Tibial artery (tissue), 4 donors: ENCODE measurements around the gene CDH3.

Source experiments
- DNase-seq, 2 donors: peaks; one replicate each; pipeline ENCODE4 v3.0.0-alpha.2; 2019
- H3K27ac ChIP-seq, 2 donors: fragments of 200-600 bp; sonication (generic) in 1 of 2; 1 replicate in 1 of 2; 2 replicates in 1 of 2; pipeline ENCODE4 v1.5.1; 2018 to 2019; ENCODE audit warnings: mild to moderate bottlenecking in 1 of 2
- H3K27me3 ChIP-seq, 2 donors: fragments of 200-600 bp; sonication (generic) in 1 of 2; one replicate each; pipeline versions ENCODE4 v1.5.1 to v1.6.0; 2016 to 2019
- H3K36me3 ChIP-seq, 3 donors: fragments of 200-600 bp; sonication (generic) in 2 of 3; one replicate each; pipeline ENCODE4 v1.5.1; 2016 to 2019; ENCODE audit warnings: mild to moderate bottlenecking in 2 of 3
- H3K4me1 ChIP-seq, 4 donors: fragments of 200-600 bp; sonication (generic) in 2 of 4; 1 replicate in 3 of 4; 2 replicates in 1 of 4; pipeline ENCODE4 v1.5.1; 2016 to 2019
- H3K4me3 ChIP-seq, 2 donors: fragments of 200-600 bp; sonication (generic) in 1 of 2; 1 replicate in 1 of 2; 2 replicates in 1 of 2; pipeline ENCODE4 v1.5.1; 2018 to 2019; ENCODE audit warnings: mild to moderate bottlenecking in 2 of 2
- H3K9me3 ChIP-seq, 3 donors: fragments of 200-600 bp; sonication (generic) in 1 of 3; one replicate each; pipeline ENCODE4 v1.5.1; 2016 to 2019
- intact Hi-C: fragments of 100-400 bp; cut with DNase I; formaldehyde crosslinking; loops from one replicate; pipeline ENCODE4 v1.15.0; 2023; ENCODE audit warnings: low total_unique reads
- TF ChIP-seq, protein P1 (sequence below), 2 experiments: fragments of 200-600 bp in 1 of 2; fragments of 450-650 bp in 1 of 2; IDR thresholded peaks; one replicate each; pipeline ENCODE4 v1.5.1; 2017 to 2019; ENCODE audit warnings: antibody characterized with exemption in 2 of 2, mild to moderate bottlenecking in 1 of 2, moderate library complexity in 1 of 2

Gene CDH3

DNA sequence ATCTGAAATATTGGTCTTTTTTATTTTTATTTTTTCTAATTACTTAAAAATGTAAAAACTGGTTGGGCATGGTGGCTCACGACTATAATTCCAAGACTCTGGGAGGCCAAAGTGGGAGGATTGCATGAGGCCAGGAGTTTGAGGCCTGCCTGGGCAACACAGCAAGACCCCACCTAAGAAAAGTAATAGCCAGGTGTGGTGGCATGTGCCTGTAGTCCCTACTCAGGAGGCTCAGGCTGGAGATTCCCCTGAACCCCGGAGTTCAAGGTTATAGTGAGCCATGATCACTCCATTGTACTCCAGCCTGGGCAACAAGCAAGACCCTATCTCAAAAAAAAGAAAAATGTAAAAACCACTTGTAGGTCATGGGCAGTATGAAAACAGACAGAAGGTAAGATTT is 36.8 kb upstream of the CDH3 start:
- H3K36me3 ChIP-seq, result no peaks in the 10 kb centered on the region
- DNase-seq, result no peak
- intact Hi-C loops, result no loop called here
- no peaks in the 10 kb centered on the region for H3K4me1 ChIP-seq
- TF ChIP-seq, protein P1, sequence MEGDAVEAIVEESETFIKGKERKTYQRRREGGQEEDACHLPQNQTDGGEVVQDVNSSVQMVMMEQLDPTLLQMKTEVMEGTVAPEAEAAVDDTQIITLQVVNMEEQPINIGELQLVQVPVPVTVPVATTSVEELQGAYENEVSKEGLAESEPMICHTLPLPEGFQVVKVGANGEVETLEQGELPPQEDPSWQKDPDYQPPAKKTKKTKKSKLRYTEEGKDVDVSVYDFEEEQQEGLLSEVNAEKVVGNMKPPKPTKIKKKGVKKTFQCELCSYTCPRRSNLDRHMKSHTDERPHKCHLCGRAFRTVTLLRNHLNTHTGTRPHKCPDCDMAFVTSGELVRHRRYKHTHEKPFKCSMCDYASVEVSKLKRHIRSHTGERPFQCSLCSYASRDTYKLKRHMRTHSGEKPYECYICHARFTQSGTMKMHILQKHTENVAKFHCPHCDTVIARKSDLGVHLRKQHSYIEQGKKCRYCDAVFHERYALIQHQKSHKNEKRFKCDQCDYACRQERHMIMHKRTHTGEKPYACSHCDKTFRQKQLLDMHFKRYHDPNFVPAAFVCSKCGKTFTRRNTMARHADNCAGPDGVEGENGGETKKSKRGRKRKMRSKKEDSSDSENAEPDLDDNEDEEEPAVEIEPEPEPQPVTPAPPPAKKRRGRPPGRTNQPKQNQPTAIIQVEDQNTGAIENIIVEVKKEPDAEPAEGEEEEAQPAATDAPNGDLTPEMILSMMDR (IDR thresholded peaks at IDR 0.05), result no peak
- no peak overlapping the region for H3K27ac ChIP-seq
- H3K9me3 ChIP-seq, result peaks cover 0 to 4% (median 0%) of the 10 kb centered on the region in 3 donors
- H3K4me3 ChIP-seq, result no peak overlapping the region
- H3K27me3 ChIP-seq, result no peaks in the 10 kb centered on the region

DNA sequence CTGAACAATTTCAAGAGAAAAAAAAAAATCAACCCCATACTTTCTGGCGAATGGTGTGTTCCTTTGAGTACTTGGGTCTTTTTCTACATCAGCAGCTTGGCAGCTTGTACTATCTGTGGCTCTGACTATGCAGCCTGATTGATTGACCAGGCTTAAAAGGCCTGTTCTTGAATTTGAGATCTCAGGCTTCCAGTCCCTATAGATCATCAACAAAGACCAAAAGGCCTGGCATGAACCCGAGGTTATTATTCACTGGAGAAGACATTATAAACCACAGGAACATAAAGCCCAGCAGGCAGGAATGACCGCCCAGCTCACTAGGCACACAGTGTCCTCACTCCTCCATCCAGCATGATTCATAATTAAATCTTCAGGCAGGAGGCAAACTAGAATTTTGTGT is 32.1 kb upstream of the CDH3 start:
- Histone ChIP-seq H3K9me3 (peaks cover 0 to 20% (median 11%) of the 10 kb centered on the region in 3 donors), H3K27me3 (no peaks in the 10 kb centered on the region), H3K36me3 (peaks cover 0 to 4% (median 0%) of the 10 kb centered on the region in 3 donors), H3K4me1 (no peaks in the 10 kb centered on the region), H3K27ac (no peak overlapping the region), H3K4me3 (no peak overlapping the region)
- no peak for DNase-seq
- intact Hi-C loops, result no loop called here
- TF ChIP-seq, protein P1 (IDR thresholded peaks at IDR 0.05), result no peak

DNA sequence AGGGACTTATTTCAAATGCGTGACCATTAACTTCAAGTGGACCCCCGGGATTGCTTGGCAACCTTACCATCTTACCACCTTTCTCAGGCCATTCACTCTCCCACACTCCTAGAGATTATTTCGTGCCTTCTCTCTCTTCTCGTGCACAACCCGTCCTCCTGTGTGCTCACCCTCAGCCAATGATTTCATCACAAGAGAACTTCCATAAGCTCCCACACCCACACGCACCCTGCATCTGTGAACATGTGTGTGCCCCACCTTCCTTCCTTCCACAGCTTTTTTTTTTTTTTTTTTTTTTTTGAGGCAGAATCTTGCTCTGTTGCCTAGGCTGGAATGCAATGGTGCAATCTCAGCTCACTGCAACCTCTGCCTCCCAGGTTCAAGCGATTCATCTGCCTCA is 27.4 kb upstream of the CDH3 start:
- TF ChIP-seq, protein P1 (IDR thresholded peaks at IDR 0.05), result no peak
- Histone ChIP-seq H3K9me3 (peaks cover 0 to 20% (median 11%) of the 10 kb centered on the region in 3 donors), H3K4me1 (no peaks in the 10 kb centered on the region), H3K27ac (no peak overlapping the region), H3K4me3 (no peak overlapping the region), H3K36me3 (peaks cover 0 to 4% (median 0%) of the 10 kb centered on the region in 3 donors), H3K27me3 (no peaks in the 10 kb centered on the region)
- intact Hi-C loops, result no loop called here
- no peak for DNase-seq

DNA sequence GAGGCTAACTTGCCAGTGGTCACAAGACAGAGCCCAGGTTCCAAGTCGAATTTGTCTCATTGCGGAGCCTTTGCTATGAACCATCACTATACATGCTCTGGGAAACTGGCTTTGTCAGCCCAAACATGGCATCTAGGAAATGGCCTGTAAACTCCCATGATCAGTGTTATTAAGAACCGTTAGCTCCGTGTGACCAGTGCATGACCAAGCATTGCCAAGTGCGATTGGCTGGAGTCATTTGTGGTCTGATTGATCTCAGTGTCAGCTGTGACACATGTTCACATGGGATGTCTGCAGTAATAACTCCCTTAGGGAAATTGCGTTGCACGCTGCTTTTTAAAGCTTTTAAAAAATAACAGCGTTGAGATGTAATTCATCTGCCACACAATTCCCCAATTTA is 18.6 kb upstream of the CDH3 start:
- DNase-seq, result no peak
- peaks cover 0 to 6% (median 0%) of the 10 kb centered on the region in 3 donors for H3K9me3 ChIP-seq
- intact Hi-C loops, result no loop called here
- no peaks in the 10 kb centered on the region for H3K27me3 ChIP-seq
- TF ChIP-seq, protein P1 (IDR thresholded peaks at IDR 0.05), result no peak
- no peaks in the 10 kb centered on the region for H3K36me3 ChIP-seq
- H3K27ac ChIP-seq, result no peak overlapping the region
- H3K4me3 ChIP-seq, result no peak overlapping the region
- no peaks in the 10 kb centered on the region for H3K4me1 ChIP-seq

DNA sequence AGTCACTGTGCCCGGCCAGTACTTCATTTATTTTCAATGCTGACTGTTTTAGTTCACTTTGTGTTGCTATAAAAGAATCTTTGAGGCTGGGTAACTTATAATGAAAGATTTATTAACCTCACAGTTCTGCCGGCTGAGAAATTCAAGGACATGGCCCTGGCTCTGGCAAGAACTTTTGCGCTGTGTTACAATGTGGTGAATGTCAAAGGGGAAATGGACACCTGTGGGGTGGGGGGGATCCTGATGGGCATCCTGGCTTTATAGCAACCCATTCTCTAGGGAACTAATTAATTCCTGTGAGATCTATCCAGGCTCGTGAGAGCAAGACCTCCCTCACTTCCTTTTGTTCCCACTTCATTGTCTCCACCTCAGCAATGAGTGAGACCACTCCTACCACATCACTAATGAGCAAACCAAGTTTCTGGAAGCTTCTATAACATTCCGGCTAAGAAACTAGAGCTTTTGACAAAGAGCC is 17.1 kb upstream of the CDH3 start:
- H3K27ac ChIP-seq, result no peak overlapping the region
- no peak overlapping the region for H3K4me3 ChIP-seq
- intact Hi-C loops, result no loop called here
- no peaks in the 10 kb centered on the region for H3K36me3 ChIP-seq
- H3K27me3 ChIP-seq, result no peaks in the 10 kb centered on the region
- DNase-seq, result no peak
- H3K4me1 ChIP-seq, result no peaks in the 10 kb centered on the region
- TF ChIP-seq, protein P1 (IDR thresholded peaks at IDR 0.05), result no peak
- H3K9me3 ChIP-seq, result peaks cover 0 to 4% (median 0%) of the 10 kb centered on the region in 3 donors
